Measurements from ENCODE around the gene AP4E1.
"Not testable (repeated sequence)": the region's sequence is repeated elsewhere in the genome, so short reads cannot be mapped to it uniquely, and the experiment has no call there.

Gene AP4E1

GRCh38 chr15:50906954-50907600 is 1.4 kb upstream of the AP4E1 start:
- Mint-ChIP-seq H3K4me1 (peaks cover 16% of the 10 kb centered on the region), H3K27ac (peak overlapping the region; percentile 100), H3K27me3 (no peaks in the 10 kb centered on the region), H3K9me3 (no peaks in the 10 kb centered on the region), H3K4me3 (peak overlapping the region; percentile 96), H3K36me3 (no peaks in the 10 kb centered on the region)
- ATAC-seq (ENCODE audit: low read depth) (peak; percentile 67), DNase-seq (ENCODE audit: low spot score in 2 of 2) (peak; percentile 60 to 76)

- peak in 1 of 2 donors; percentile 48 for DNase-seq (ENCODE audit: low spot score in 2 of 2)
- H3K36me3 Mint-ChIP-seq: no peaks in the 10 kb centered on the region
- peak overlapping the region; percentile 100 for H3K27ac Mint-ChIP-seq
- H3K4me3 Mint-ChIP-seq: peak overlapping the region; percentile 96
- H3K4me1 Mint-ChIP-seq: peaks cover 16% of the 10 kb centered on the region
- no peaks in the 10 kb centered on the region for H3K9me3 Mint-ChIP-seq
- ATAC-seq (ENCODE audit: low read depth): peak; percentile 35
- H3K27me3 Mint-ChIP-seq: no peaks in the 10 kb centered on the region
Measured at GRCh38 chr15:50907601-50908208, 778 bp upstream of the AP4E1 start.

GRCh38 chr15:50909010-50909317 is 481 bp downstream of the AP4E1 start:
- DNase-seq (ENCODE audit: low spot score in 2 of 2) (no peak), ATAC-seq (ENCODE audit: low read depth) (no peak)
- H3K4me3 Mint-ChIP-seq: peak overlapping the region; percentile 96
- H3K27me3 Mint-ChIP-seq: no peaks in the 10 kb centered on the region
- H3K27ac Mint-ChIP-seq: peak overlapping the region; percentile 100
- no peaks in the 10 kb centered on the region for H3K9me3 Mint-ChIP-seq
- peaks cover 5% of the 10 kb centered on the region for H3K36me3 Mint-ChIP-seq
- peaks cover 16% of the 10 kb centered on the region for H3K4me1 Mint-ChIP-seq

GRCh38 chr15:50910426-50910795 is 1.9 kb downstream of the AP4E1 start:
- not testable (repeated sequence) for H3K36me3 Mint-ChIP-seq; H3K4me3 Mint-ChIP-seq; H3K9me3 Mint-ChIP-seq; H3K27me3 Mint-ChIP-seq; DNase-seq (ENCODE audit: low spot score in 2 of 2); H3K27ac Mint-ChIP-seq; ATAC-seq (ENCODE audit: low read depth)
- H3K4me1 Mint-ChIP-seq: peaks cover 16% of the 10 kb centered on the region

GRCh38 chr15:50911001-50911400 is 2.5 kb downstream of the AP4E1 start:
- peaks cover 16% of the 10 kb centered on the region for H3K4me1 Mint-ChIP-seq
- no peak for ATAC-seq (ENCODE audit: low read depth)
- no peak for DNase-seq (ENCODE audit: low spot score in 2 of 2)
- no peak overlapping the region for H3K4me3 Mint-ChIP-seq
- H3K9me3 Mint-ChIP-seq: no peaks in the 10 kb centered on the region
- peak overlapping the region; percentile 7 for H3K27ac Mint-ChIP-seq
- peaks cover 5% of the 10 kb centered on the region for H3K36me3 Mint-ChIP-seq
- H3K27me3 Mint-ChIP-seq: no peaks in the 10 kb centered on the region

GRCh38 chr15:50911621-50912020 is 3.1 kb downstream of the AP4E1 start:
- H3K9me3 Mint-ChIP-seq: no peaks in the 10 kb centered on the region
- H3K36me3 Mint-ChIP-seq: peaks cover 8% of the 10 kb centered on the region
- DNase-seq (ENCODE audit: low spot score in 2 of 2) (no peak), ATAC-seq (ENCODE audit: low read depth) (no peak)
- no peaks in the 10 kb centered on the region for H3K27me3 Mint-ChIP-seq
- peaks cover 16% of the 10 kb centered on the region for H3K4me1 Mint-ChIP-seq
- H3K4me3 Mint-ChIP-seq: no peak overlapping the region
- no peak overlapping the region for H3K27ac Mint-ChIP-seq

GRCh38 chr15:50916400-50916799 is 7.9 kb downstream of the AP4E1 start:
- Mint-ChIP-seq H3K9me3 (no peaks in the 10 kb centered on the region), H3K4me3 (no peak overlapping the region), H3K4me1 (peaks cover 5% of the 10 kb centered on the region), H3K36me3 (peaks cover 25% of the 10 kb centered on the region), H3K27ac (no peak overlapping the region), H3K27me3 (no peaks in the 10 kb centered on the region)
- no peak for DNase-seq (ENCODE audit: low spot score in 2 of 2)
- no peak for ATAC-seq (ENCODE audit: low read depth)

GRCh38 chr15:50919359-50919758 is 10.9 kb downstream of the AP4E1 start:
- DNase-seq (ENCODE audit: low spot score in 2 of 2); ATAC-seq (ENCODE audit: low read depth); H3K9me3 Mint-ChIP-seq; H3K27me3 Mint-ChIP-seq; H3K27ac Mint-ChIP-seq; H3K4me1 Mint-ChIP-seq; H3K4me3 Mint-ChIP-seq: not testable (repeated sequence)
- peaks cover 23% of the 10 kb centered on the region for H3K36me3 Mint-ChIP-seq

- no peaks in the 10 kb centered on the region for H3K27me3 Mint-ChIP-seq
- H3K27ac Mint-ChIP-seq: no peak overlapping the region
Measured at GRCh38 chr15:50925281-50925680, 16.8 kb downstream of the AP4E1 start.

GRCh38 chr15:50929062-50929461 is 20.6 kb downstream of the AP4E1 start:
- no peaks in the 10 kb centered on the region for H3K4me1 Mint-ChIP-seq
- DNase-seq (ENCODE audit: low spot score in 2 of 2) (no peak), ATAC-seq (ENCODE audit: low read depth) (no peak)
- no peaks in the 10 kb centered on the region for H3K27me3 Mint-ChIP-seq
- peaks cover 19% of the 10 kb centered on the region for H3K36me3 Mint-ChIP-seq
- H3K9me3 Mint-ChIP-seq: no peaks in the 10 kb centered on the region
- H3K27ac Mint-ChIP-seq: no peak overlapping the region
- no peak overlapping the region for H3K4me3 Mint-ChIP-seq

More at GRCh38 chr15:50925281-50925680, 16.8 kb downstream of the AP4E1 start:
- ATAC-seq (ENCODE audit: low read depth): no peak
- DNase-seq (ENCODE audit: low spot score in 2 of 2): no peak
- Mint-ChIP-seq H3K36me3 (peaks cover 17% of the 10 kb centered on the region), H3K4me1 (peaks cover 3% of the 10 kb centered on the region), H3K4me3 (no peak overlapping the region), H3K9me3 (no peaks in the 10 kb centered on the region)

- ATAC-seq (ENCODE audit: low read depth) (no peak), DNase-seq (ENCODE audit: low spot score in 2 of 2) (no peak)
- no peaks in the 10 kb centered on the region for H3K27me3 Mint-ChIP-seq
- H3K9me3 Mint-ChIP-seq: no peaks in the 10 kb centered on the region
- H3K4me1 Mint-ChIP-seq: peaks cover 3% of the 10 kb centered on the region
- no peak overlapping the region for H3K4me3 Mint-ChIP-seq
- no peak overlapping the region for H3K27ac Mint-ChIP-seq
- H3K36me3 Mint-ChIP-seq: peaks cover 25% of the 10 kb centered on the region
Measured at GRCh38 chr15:50930792-50931191, 22.3 kb downstream of the AP4E1 start.

- H3K27me3 Mint-ChIP-seq: no peaks in the 10 kb centered on the region
- no peak overlapping the region for H3K27ac Mint-ChIP-seq
- peaks cover 5% of the 10 kb centered on the region for H3K4me1 Mint-ChIP-seq
- H3K36me3 Mint-ChIP-seq: peaks cover 28% of the 10 kb centered on the region
- DNase-seq (ENCODE audit: low spot score in 2 of 2) (no peak), ATAC-seq (ENCODE audit: low read depth) (peak; percentile 37)
- no peaks in the 10 kb centered on the region for H3K9me3 Mint-ChIP-seq
- H3K4me3 Mint-ChIP-seq: no peak overlapping the region
Measured at GRCh38 chr15:50933341-50933740, 24.9 kb downstream of the AP4E1 start.

- peaks cover 5% of the 10 kb centered on the region for H3K4me1 Mint-ChIP-seq
- H3K36me3 Mint-ChIP-seq: peaks cover 22% of the 10 kb centered on the region
- H3K27ac Mint-ChIP-seq: no peak overlapping the region
- no peak for DNase-seq (ENCODE audit: low spot score in 2 of 2)
- H3K9me3 Mint-ChIP-seq: no peaks in the 10 kb centered on the region
- H3K27me3 Mint-ChIP-seq: no peaks in the 10 kb centered on the region
- no peak overlapping the region for H3K4me3 Mint-ChIP-seq
- ATAC-seq (ENCODE audit: low read depth): no peak
Measured at GRCh38 chr15:50938525-50938924, 30.0 kb downstream of the AP4E1 start.

GRCh38 chr15:50939911-50940310 is 31.4 kb downstream of the AP4E1 start:
- Mint-ChIP-seq H3K27ac (no peak overlapping the region), H3K4me1 (peaks cover 5% of the 10 kb centered on the region), H3K4me3 (no peak overlapping the region), H3K9me3 (no peaks in the 10 kb centered on the region), H3K36me3 (peaks cover 31% of the 10 kb centered on the region), H3K27me3 (no peaks in the 10 kb centered on the region)
- DNase-seq (ENCODE audit: low spot score in 2 of 2) (no peak), ATAC-seq (ENCODE audit: low read depth) (no peak)

- Mint-ChIP-seq H3K27me3 (no peaks in the 10 kb centered on the region), H3K9me3 (no peaks in the 10 kb centered on the region), H3K4me3 (no peak overlapping the region), H3K27ac (no peak overlapping the region), H3K36me3 (peaks cover 31% of the 10 kb centered on the region), H3K4me1 (peaks cover 3% of the 10 kb centered on the region)
- DNase-seq (ENCODE audit: low spot score in 2 of 2) (no peak), ATAC-seq (ENCODE audit: low read depth) (no peak)
Measured at GRCh38 chr15:50940506-50940905, 32.0 kb downstream of the AP4E1 start.
